Subcutaneous adipose tissue (tissue), 4 donors: ENCODE data around the gene ARL16. TPM values are rescaled to one million over a fixed set of nuclear protein-coding genes. Genes with fewer than 3 reads are reported as not detected.

Source experiments
- CTCF ChIP-seq: fragments of 450-650 bp; IDR thresholded peaks from one replicate; pipeline ENCODE4 v1.5.1; 2016; ENCODE audit warnings: low read depth, mild to moderate bottlenecking, control low read depth, antibody characterized with exemption, moderate library complexity
- total RNA-seq, 4 donors: library from RNA; depleted of rRNA; stranded (reverse); fragments of >200 nt; gene quantifications; one replicate each; pipeline ENCODE4 v1.1.0, GENCODE V29; 2016

ARL16 gene
- total RNA-seq: 10 to 100 TPM; 13.2 to 40.3 (median 36.4) TPM

- TF ChIP-seq CTCF: no peak
Measured at GRCh38 chr17:81683584-81684441, at the start of gene ARL16, which contains the start of gene HGS. TSS of gene ARL16 (minus strand) at chr17:81683797. CDS start at chr17:81683753, 44 bp downstream. TSS of gene HGS (plus strand) at chr17:81684011. CDS start at chr17:81684067, 56 bp downstream.

DNA sequence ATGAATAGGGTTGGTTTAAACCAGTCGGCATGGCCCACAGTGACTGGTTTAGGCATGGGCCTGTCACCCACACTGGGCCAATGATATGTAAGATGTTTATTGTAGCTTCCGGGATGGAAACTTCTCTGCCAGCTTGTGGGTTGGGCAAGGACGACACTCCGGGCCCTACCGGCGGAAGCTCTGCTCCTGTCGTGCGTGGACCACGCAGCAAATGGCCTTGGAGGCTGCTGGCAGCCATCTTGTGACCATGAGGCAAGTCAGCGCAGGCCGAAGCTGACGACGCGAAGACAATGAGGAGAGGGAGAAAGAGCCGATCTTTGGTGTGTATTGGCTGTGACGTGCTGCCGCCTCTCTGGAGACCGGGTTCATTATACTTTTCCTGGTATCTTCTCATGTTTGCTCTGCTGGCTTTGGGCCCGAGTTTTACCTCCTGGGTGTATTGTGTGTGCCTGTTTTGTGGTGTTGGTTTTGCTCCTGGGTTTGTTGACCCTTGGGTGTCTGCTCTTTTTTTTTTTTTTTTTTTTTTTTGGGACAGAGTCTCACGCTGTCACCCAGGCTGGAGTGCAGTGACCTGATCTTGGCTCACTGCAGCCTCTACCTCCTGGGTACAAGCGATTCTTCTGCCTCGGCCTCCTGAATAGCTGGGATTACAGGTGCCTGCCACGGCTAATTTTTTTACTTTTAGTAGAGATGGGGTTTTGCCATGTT lies 43.9 kb upstream of the ARL16 start:
- no peak for TF ChIP-seq CTCF

DNA sequence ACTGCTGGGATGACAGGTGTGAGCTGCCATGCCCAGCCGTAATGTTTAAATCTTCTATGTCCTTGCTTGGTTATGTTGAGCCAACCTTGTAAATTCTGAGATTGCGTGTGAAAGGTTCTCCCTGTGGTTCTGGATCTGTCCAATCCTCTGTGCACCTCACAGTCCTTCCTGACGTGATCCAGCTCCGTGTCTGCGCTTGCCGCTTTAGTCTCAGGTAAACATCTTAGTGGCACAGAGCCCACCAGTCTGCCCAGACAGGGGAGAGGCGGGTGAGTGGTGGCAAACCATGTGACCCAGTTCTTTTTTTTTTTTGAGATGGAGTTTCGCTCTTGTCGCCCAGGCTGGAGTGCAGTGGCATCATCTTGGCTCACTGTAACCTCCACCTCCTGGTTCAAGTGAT lies 42.4 kb upstream of the ARL16 start:
- no peak for TF ChIP-seq CTCF

- no peak for TF ChIP-seq CTCF
Measured at GRCh38 chr17:81725439-81725838, 41.8 kb upstream of the ARL16 start.

DNA sequence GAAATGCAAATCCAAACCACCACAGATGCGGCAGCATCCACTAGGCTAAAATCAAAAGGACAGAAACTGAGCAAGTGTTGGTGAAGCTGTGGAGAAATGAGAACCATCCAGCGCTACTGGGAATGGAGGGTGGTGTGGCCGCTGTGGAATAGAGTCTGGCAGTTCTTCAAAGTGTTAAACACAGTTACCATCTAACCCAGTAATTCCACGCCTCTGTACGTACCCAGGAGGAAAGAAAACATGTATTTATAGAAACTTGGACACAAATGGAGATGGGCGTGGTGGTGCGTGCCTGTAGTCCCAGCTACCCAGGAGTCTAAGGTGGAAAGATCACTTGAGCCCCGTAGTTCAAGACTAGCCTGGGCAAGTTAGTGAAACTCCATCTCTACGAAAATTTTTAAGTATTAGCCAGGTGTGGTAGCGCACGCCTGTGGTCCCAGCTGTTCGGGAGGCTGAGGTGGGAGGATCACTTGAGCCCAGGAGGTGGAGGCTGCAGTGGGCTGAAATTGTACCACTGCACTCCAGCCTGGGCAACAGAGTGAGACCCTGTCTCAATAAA lies 40.1 kb upstream of the ARL16 start:
- no peak for TF ChIP-seq CTCF

GRCh38 chr17:81722184-81723120 lies 38.9 kb upstream of the ARL16 start:
- no peak for TF ChIP-seq CTCF
